HL-60 (cell line): ENCODE measurements around the gene RHBG.

ENCODE experiments used
- CTCF ChIP-seq: IDR thresholded peaks from one replicate; pipeline ENCODE4 v1.5.1; 2011; ENCODE audit warnings: low read length, control low read depth, inconsistent platforms; ENCODE audit not compliant: insufficient read depth
- POLR2AphosphoS5 ChIP-seq: IDR thresholded peaks from 2 replicates; pipeline ENCODE4 v1.6.1; 2012; ENCODE audit warnings: low read depth

- no peak for TF ChIP-seq CTCF
- TF ChIP-seq POLR2AphosphoS5, result no peak
Observed at GRCh38 chr1:156387870-156388173, 18.8 kb downstream of the RHBG start.
